ENCODE data around the gene HTT.

GRCh38 chr4:3062471-3062870, 12.0 kb upstream of the HTT start:
- no peak for TF ChIP-seq EP300 (IDR thresholded peaks at IDR 0.05; ENCODE audit: borderline replicate concordance in 1 of 2, low read depth in 2 of 2, low read length in 2 of 2)
- no peak for TF ChIP-seq YY1 (IDR thresholded peaks at IDR 0.05; ENCODE audit: low read depth, low read length)
- TF ChIP-seq MAX (IDR thresholded peaks at IDR 0.05), result no peak
- no peak for TF ChIP-seq CTCF (IDR thresholded peaks at IDR 0.05; ENCODE audit: control extremely low read depth in 1 of 3, insufficient read depth in 1 of 3, low read depth in 1 of 3, low read length in 3 of 3)
- TF ChIP-seq RAD21 (IDR thresholded peaks at IDR 0.05 in 1 of 2, conservative IDR thresholded peaks at IDR 0.05 in 1 of 2; ENCODE audit: low read depth in 2 of 2, low read length in 2 of 2), result no peak
- TF ChIP-seq EZH2 (IDR thresholded peaks at IDR 0.05; ENCODE audit: low read depth, low read length, severe bottlenecking), result no peak
- no peak for TF ChIP-seq KDM1A (IDR thresholded peaks at IDR 0.05; ENCODE audit: borderline replicate concordance, low read length)
- no peak for TF ChIP-seq POLR2AphosphoS5 (IDR thresholded peaks at IDR 0.05; ENCODE audit: low read depth, low read length)
- TF ChIP-seq RXRA (IDR thresholded peaks at IDR 0.05; ENCODE audit: insufficient read depth, low read depth, low read length), result no peak
